Measurements from ENCODE around the gene BTRC. TPM values are rescaled to one million over a fixed set of nuclear protein-coding genes. Genes with fewer than 3 reads are reported as not detected.

The BTRC gene
- total and polyA plus RNA-seq, 10 of the 15 experiments (the other 5 are each of a cell fraction or from before 2014, with no cell fraction given): 2.2 to 18.6 (median 8.6) TPM

DNA sequence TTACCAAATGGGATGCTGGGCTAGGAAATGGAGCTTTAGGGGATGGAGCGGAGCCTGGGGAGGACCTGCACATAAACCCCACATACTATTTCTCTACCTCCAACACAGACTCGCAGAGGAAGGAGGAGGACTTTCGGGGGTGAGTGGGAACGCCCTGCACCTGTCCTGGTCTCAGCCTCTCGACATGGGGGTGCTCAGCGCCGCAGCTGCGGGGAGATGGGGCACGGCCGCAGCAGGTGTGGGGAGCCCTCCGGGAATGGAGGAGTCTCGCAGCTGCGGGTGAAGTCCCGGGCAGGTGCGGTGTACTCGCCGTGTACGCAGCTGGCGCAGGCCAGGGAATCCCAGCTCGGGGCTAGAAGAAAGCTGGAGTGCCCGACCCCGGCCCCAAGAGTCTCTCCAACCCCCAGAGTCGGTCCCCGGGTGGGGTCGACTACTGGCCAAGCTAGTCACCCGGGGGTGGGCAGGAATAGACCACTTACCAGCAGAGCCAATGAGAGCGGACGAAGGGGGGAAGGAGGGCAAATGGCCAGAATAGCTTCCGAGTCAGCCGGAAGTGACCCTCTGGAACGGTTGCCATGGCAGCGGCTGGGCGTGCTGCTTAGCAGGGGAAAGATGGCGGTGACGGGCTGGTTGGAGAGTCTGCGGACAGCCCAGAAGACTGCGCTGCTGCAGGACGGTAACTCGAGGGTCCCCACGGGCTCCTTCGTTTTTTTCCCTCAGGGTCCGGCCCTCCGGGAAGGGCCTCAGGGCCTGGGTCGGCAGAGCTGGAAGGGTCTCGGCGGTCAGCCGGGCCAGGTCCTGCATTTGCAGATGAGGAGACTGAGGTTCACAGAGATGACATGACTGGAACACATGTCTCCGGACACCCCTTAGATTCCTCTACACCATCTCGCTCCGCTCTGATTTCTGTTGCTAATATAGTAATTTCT, 234.0 kb downstream of the BTRC start, which contains the start of the genes DPCD and POLL (continued):
- no peak for TF ChIP-seq KAT2A (conservative IDR thresholded peaks at IDR 0.05; ENCODE audit: control insufficient read depth, low read depth, low read length)
- TF ChIP-seq, protein P1, sequence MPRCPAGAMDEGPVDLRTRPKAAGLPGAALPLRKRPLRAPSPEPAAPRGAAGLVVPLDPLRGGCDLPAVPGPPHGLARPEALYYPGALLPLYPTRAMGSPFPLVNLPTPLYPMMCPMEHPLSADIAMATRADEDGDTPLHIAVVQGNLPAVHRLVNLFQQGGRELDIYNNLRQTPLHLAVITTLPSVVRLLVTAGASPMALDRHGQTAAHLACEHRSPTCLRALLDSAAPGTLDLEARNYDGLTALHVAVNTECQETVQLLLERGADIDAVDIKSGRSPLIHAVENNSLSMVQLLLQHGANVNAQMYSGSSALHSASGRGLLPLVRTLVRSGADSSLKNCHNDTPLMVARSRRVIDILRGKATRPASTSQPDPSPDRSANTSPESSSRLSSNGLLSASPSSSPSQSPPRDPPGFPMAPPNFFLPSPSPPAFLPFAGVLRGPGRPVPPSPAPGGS (IDR thresholded peaks at IDR 0.05; ENCODE audit: borderline replicate concordance, insufficient read depth, low read depth, low read length, poor library complexity, severe bottlenecking): peak; percentile 21
- TF ChIP-seq CBFB (IDR thresholded peaks at IDR 0.05; ENCODE audit: low read depth): no peak
- TF ChIP-seq SREBF2 (IDR thresholded peaks at IDR 0.05; ENCODE audit: low read length): peak; percentile 58; the same call in 1 of the 2 replicates
- TF ChIP-seq PML (IDR thresholded peaks at IDR 0.05; ENCODE audit: low read length): peak; percentile 30; the same call in 1 of the 2 replicates
- no peak for TF ChIP-seq ETV6 (conservative IDR thresholded peaks at IDR 0.05 in 1 of 2, IDR thresholded peaks at IDR 0.05 in 1 of 2; ENCODE audit: borderline replicate concordance in 1 of 2, low read depth in 1 of 2)
- TF ChIP-seq POLR2AphosphoS2 (IDR thresholded peaks at IDR 0.05; ENCODE audit: low read depth, low read length): no peak
- TF ChIP-seq TBL1XR1 (IDR thresholded peaks at IDR 0.05; ENCODE audit: low read depth, low read length): peak; percentile 48; the same call in 1 of the 2 replicates
- no peak for TF ChIP-seq IRF4 (IDR thresholded peaks at IDR 0.05; ENCODE audit: low read depth, low read length)
- TF ChIP-seq NR2C1 (IDR thresholded peaks at IDR 0.05): peak; percentile 99
- TF ChIP-seq POLR2AphosphoS5 (IDR thresholded peaks at IDR 0.05; ENCODE audit: low read length): peak; percentile 49; the same call in 1 of the 2 replicates
- no peak for TF ChIP-seq USF2 (IDR thresholded peaks at IDR 0.05; ENCODE audit: borderline replicate concordance, low read depth, low read length)
- TF ChIP-seq EZH2 (IDR thresholded peaks at IDR 0.05; ENCODE audit: borderline replicate concordance, control insufficient read depth, low read depth, low read length): no peak
- TF ChIP-seq POLR2A (IDR thresholded peaks at IDR 0.05; ENCODE audit: low read depth, low read length): peak; percentile 70
- peak; percentile 83; the same call in 1 of the 2 replicates for TF ChIP-seq CHD2 (IDR thresholded peaks at IDR 0.05; ENCODE audit: borderline replicate concordance, low read depth, low read length)
- TF ChIP-seq CHD1 (IDR thresholded peaks at IDR 0.05; ENCODE audit: low read depth, low read length): 0 out of 2 replicates have a peak, but pooled peaks have one; percentile 42
- TF ChIP-seq, protein P2, sequence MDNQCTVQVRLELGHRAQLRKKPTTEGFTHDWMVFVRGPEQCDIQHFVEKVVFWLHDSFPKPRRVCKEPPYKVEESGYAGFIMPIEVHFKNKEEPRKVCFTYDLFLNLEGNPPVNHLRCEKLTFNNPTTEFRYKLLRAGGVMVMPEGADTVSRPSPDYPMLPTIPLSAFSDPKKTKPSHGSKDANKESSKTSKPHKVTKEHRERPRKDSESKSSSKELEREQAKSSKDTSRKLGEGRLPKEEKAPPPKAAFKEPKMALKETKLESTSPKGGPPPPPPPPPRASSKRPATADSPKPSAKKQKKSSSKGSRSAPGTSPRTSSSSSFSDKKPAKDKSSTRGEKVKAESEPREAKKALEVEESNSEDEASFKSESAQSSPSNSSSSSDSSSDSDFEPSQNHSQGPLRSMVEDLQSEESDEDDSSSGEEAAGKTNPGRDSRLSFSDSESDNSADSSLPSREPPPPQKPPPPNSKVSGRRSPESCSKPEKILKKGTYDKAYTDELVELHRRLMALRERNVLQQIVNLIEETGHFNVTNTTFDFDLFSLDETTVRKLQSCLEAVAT (IDR thresholded peaks at IDR 0.05): 0 out of 2 replicates have a peak, but pooled peaks have one; percentile 23
- no peak for TF ChIP-seq BCLAF1 (IDR thresholded peaks at IDR 0.05)
- TF ChIP-seq EP300 (IDR thresholded peaks at IDR 0.05; ENCODE audit: borderline replicate concordance in 1 of 2, control insufficient read depth in 1 of 2, low read depth in 2 of 2, low read length in 2 of 2): 0 out of 4 replicates have a peak, but pooled peaks of 1 of the 2 experiments have one; percentile 12

All from GM12878 (cell line).